Measurements from ENCODE around the gene TAF9.
"Not testable (repeated sequence)": the region's sequence is repeated elsewhere in the genome, so short reads cannot be mapped to it uniquely, and the experiment has no call there.

Gene TAF9, protein sequence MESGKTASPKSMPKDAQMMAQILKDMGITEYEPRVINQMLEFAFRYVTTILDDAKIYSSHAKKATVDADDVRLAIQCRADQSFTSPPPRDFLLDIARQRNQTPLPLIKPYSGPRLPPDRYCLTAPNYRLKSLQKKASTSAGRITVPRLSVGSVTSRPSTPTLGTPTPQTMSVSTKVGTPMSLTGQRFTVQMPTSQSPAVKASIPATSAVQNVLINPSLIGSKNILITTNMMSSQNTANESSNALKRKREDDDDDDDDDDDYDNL

GRCh38 chr5:69369340-69370121 lies at the start of gene TAF9, which contains the start of the genes AK6 and RAD17:
TAF9 (minus strand) TSS chr5:69369520; CDS start chr5:69365737, 3,783 bp downstream.
AK6 (minus strand) TSS chr5:69369520; CDS start chr5:69369490, 30 bp downstream.
RAD17 (plus strand) TSS chr5:69369818; CDS start chr5:69372209, 2,391 bp downstream.
- peak; percentile 85 for DNase-seq (ENCODE audit: low read depth)

DNA sequence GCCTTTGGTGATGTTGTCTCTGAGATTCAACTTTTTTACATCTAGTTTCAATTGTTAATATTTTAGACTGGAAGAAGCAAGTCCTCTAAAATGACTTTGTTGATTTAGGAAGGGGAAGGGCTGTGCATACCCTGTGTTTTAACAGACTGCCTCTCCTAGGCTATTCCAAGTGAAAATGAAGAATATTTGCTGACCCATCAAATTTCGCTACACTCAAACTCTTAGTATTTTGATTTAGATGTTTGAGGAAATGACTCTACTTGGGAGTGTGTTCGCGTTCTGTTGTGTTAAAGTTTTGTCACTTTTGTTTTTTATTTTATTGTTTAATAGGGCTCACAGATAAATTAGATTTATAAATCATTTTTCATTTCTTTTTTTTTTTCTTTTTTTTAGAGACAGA lies 49.2 kb upstream of the TAF9 start:
- DNase-seq (ENCODE audit: low read depth): no peak

DNA sequence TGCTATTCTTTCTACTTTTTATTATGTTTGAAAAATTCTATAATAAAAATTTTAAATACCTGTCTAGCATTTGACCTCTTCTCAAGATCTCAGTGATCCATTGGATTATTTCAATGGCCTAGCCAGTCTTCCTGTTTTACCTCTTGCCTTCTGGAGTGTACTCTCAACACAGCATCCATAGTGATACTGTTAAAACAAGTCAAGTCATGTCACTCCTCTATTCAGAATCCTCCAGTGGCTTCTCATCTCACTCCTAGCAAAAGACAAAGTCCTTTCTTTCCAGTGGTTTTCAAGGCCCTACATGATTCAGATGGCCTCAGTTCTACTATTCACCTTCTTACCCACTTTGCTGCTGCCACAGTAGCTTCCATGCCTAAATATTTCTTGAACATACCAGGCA lies 47.4 kb upstream of the TAF9 start:
- no peak for DNase-seq (ENCODE audit: low read depth)

- DNase-seq (ENCODE audit: low read depth): no peak
These were observed 46.9 kb upstream of the TAF9 start for GRCh38 chr5:69416180-69416579.

DNA sequence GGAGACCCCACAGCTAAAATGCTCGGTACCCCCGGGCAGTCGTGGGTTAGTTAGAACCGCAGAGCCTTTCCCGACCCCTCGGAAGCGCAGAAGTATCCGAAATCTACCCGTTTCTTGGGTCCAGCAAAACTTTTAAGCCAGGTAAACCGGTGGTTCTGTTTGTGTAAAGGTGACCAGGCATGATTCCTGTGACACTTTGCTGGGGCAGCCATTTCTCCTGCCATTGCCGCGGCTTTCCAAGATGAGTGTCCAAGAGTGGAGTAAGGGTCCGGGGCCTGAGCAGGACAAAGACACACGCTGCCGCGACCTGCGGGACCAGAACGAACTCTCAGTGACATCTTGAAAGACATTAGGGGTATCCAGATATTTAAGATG lies 46.3 kb upstream of the TAF9 start:
- DNase-seq (ENCODE audit: low read depth): no peak

- peak; percentile 16 for DNase-seq (ENCODE audit: low read depth)
These were observed 45.7 kb upstream of the TAF9 start, which contains the start of gene MARVELD2 for GRCh38 chr5:69414885-69415583. MARVELD2 (plus strand) TSS chr5:69415116; CDS start chr5:69419386, 4,270 bp downstream.

DNA sequence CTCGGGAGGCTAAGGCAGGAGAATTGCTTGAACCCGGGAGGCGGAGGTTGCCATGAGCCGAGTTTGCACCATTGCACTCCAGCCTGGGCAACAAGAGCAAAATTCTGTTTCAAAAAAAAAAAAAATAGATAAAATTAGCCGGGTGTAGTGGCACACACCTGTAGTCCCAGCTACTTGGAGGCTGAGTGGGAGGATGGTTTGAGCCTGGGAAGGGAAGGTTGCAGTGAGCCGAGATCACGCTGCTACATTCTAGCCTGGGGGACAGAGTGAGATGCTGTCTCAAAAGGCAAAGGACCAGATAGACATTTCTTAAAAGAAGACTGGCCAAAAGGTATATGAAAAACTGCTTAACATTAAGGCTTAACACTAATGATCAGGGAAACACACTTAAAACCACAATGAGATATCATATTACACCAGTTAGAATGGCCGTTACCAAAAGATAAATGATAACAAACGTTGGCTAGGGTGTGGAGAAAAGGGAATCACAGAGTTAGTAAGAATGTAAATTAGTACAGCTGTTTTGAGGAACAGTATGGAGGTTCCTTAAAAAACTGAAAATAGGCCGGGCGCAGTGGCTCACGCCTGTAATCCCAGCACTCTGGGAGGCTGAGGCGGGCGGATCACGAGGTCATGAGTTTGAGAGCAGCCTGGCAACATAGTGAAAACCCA lies 35.5 kb upstream of the TAF9 start:
- no peak for DNase-seq (ENCODE audit: low read depth)

- DNase-seq (ENCODE audit: low read depth): no peak
These were observed 9.1 kb upstream of the TAF9 start for GRCh38 chr5:69378376-69378775.

DNA sequence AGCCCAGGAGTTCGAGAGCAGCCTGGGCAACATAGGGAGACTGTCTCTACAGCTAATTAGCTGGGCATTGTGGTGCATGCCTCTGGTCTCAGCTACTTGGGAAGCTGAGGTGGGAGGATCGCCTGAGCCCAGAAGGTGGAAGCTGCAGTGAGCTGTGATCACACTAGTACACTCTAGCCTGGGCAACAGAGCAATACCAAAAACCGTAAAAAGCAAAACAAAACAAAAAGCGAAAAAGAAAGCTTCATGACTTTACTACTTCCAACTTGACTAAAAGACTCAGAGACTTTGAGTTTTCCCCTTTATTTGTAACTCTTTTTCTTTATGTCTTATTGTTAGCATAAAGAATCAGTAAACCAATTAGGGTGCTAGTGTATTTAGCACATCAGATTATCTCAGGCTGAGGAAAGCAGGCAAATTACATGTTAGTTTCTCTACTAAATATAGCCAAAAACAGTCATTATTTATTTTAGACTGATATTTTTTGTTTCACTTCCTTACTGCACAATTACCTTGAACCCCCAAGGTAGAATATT lies 5.7 kb upstream of the TAF9 start:
- no peak for DNase-seq (ENCODE audit: low read depth)

GRCh38 chr5:69372394-69372793 lies 3.1 kb upstream of the TAF9 start:
- DNase-seq (ENCODE audit: low read depth): no peak

- DNase-seq (ENCODE audit: low read depth): not testable (repeated sequence)
These were observed 1.0 kb upstream of the TAF9 start for GRCh38 chr5:69370335-69370734.

DNA sequence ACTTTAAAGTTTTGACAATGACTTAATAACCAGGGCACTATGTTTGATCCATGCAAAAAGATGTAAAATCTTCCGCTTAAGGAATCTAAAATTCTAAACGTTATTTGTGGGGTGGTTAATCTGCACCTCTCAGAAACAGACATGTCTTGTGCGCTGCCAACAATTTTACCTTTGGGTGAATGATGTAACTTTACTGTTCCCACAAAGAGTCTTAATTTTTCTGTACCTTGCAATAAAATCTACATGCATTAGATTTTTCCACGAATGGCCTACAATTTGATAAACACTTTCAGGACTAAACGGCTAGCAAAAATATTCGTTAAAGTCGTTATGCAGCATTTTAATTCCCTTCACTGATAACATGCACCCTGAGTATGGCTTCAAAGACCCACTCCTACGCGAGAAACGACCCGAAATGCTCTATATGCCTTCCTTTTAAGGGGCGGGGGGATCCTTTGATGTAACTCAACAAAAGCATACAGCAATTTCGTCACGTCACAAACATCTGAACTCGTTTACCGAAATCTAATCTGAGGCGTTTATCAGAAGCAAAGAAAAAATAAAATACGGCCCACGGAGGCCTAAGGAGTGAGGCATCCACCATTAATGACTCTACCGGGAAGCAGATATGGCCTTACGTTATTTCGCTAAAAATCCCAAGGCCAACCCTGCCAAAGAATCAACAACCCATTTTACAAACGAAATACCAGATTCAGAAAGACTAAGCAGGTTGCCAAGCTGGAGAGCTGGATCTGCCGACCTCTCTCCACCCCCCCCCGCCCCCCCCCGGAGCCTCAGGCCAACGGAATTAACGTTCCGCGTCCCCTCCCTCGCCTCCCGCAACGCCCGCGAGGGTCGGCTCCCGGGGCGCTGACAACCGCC lies 621 bp downstream of the TAF9 start:
- DNase-seq (ENCODE audit: low read depth): no peak

GRCh38 chr5:69367697-69368279 lies 1.5 kb downstream of the TAF9 start:
- DNase-seq (ENCODE audit: low read depth): no peak

- no peak for DNase-seq (ENCODE audit: low read depth)
These were observed 4.5 kb downstream of the TAF9 start for GRCh38 chr5:69364850-69365249.

DNA sequence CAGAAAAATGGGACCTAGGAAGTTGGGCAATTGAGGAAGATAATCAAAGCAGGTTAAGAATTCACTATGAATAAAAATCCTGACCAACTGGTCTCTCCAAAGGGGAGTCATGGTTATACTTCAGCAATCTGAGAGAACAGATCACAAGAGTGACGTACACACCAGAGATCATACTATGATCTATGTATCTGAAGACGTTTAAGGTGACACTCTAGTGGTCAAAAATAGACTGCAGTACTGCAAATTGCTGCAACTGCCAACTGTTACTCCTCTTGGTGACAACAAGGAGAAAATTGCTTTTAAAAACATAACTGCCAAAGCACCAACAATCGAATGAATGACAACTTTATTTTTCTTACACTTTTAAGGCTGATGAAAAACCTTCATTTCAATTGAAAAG lies 4.9 kb downstream of the TAF9 start:
- DNase-seq (ENCODE audit: low read depth): no peak

GRCh38 chr5:69360442-69360841 lies 8.9 kb downstream of the TAF9 start:
- no peak for DNase-seq (ENCODE audit: low read depth)

GRCh38 chr5:69359699-69360098 lies 9.6 kb downstream of the TAF9 start:
- no peak for DNase-seq (ENCODE audit: low read depth)

DNA sequence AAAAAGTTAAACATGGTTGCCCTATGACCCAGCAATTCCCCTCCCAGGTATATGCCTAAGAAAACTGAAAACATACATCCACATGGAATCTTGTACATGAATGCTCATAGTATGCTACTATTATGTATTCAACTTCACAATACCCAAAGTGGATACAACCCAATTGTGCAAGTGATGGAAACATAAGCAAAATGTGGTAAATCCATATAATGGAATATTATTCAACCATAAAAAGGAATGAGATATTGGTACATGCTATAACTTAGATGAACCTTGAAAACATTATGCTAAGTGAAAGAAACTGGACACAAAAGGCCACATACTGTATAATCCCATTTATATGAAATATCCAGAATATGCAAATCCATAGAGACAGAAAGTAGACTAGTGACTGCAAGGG lies 18.7 kb downstream of the TAF9 start:
- DNase-seq (ENCODE audit: low read depth): no peak

- no peak for DNase-seq (ENCODE audit: low read depth)
These were observed 26.2 kb downstream of the TAF9 start for GRCh38 chr5:69343083-69343482.

DNA sequence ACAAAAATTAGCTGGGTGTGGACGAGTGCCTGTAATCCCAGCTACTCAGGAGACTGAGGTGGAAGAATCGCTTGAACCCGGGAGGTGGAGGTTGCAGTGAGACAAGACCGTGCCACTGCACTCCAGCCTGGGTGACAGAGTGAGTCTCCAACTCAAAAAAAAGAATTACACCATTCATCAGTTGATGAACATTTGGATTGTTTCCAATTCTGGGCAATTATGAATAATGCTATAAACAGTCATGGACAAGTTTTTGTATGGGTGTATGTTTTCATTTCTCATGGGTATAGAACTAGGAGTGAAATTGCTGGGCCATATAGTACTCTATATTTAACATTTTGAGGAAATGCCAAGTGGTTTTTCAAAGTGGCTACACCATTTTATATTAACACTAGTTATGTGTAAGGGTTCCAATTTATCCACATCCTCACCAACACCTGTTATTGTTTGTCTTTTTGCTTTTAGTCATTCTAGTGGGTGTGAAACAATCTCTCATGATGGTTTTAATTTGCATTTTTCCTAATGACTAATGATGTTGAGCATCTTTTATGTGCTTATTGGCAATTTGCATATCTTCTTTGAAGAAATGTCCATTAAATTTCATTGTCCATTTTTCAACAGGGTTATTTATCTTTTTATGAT lies 27.7 kb downstream of the TAF9 start:
- DNase-seq (ENCODE audit: low read depth): no peak

Measured in stimulated activated CD8-positive, alpha-beta memory T cell treated with anti-CD3 and anti-CD28 coated beads, Interleukin-12 subunit alpha, Interleukin-12 subunit beta, amount 100 ng/mL, for 1 hour (primary cell).